HG03196 (cell line): Measurements from ENCODE around the gene TRIM7.
A peak's percentile ranks its signal among the peaks of the same experiment; 100 is the strongest.

Source experiments
- ATAC-seq: cut with Tn5 transposase; IDR thresholded peaks from one replicate; pipeline ENCODE4 v1.9.1; 2021; ENCODE audit not compliant: unreplicated experiment

The TRIM7 gene

GRCh38 chr5:181204826-181205760 is at the start of gene TRIM7:
Gene TRIM7 (minus strand): TSS chr5:181205196. CDS start chr5:181205110, 86 bp downstream.
- no peak for ATAC-seq

GRCh38 chr5:181248277-181248676 is 43.3 kb upstream of the TRIM7 start:
- ATAC-seq: no peak

GRCh38 chr5:181246276-181247049 is 41.5 kb upstream of the TRIM7 start:
- peak; percentile 45 for ATAC-seq

- ATAC-seq: peak; percentile 5
These were observed 40.7 kb upstream of the TRIM7 start for GRCh38 chr5:181245427-181246275.

- peak; percentile 56 for ATAC-seq
These were observed 38.8 kb upstream of the TRIM7 start, which contains the start of gene RACK1 for GRCh38 chr5:181243564-181244343. Gene RACK1 (minus strand): TSS chr5:181243906. CDS start chr5:181243800, 106 bp downstream.

GRCh38 chr5:181243018-181243563 is 38.1 kb upstream of the TRIM7 start:
- peak; percentile 0 for ATAC-seq

- ATAC-seq: no peak
These were observed 37.0 kb upstream of the TRIM7 start for GRCh38 chr5:181242031-181242451.

- no peak for ATAC-seq
These were observed 36.5 kb upstream of the TRIM7 start for GRCh38 chr5:181241393-181241975.

GRCh38 chr5:181239062-181239663 is 34.2 kb upstream of the TRIM7 start:
- ATAC-seq: no peak

- no peak for ATAC-seq
These were observed 32.9 kb upstream of the TRIM7 start for GRCh38 chr5:181237729-181238385.

GRCh38 chr5:181236954-181237641 is 32.1 kb upstream of the TRIM7 start:
- ATAC-seq: no peak

- no peak for ATAC-seq
These were observed 31.5 kb upstream of the TRIM7 start for GRCh38 chr5:181236471-181236870.

- no peak for ATAC-seq
These were observed 30.8 kb upstream of the TRIM7 start for GRCh38 chr5:181235689-181236366.

GRCh38 chr5:181235323-181235688 is 30.3 kb upstream of the TRIM7 start:
- ATAC-seq: no peak

- ATAC-seq: no peak
These were observed 29.7 kb upstream of the TRIM7 start for GRCh38 chr5:181234455-181235306.

GRCh38 chr5:181233801-181234454 is 28.9 kb upstream of the TRIM7 start:
- no peak for ATAC-seq
